ENCODE results near the gene MYO18B.

MYO18B gene

GRCh38 chr22:25908212-25908611, 166.2 kb downstream of the MYO18B start:
- DNase-seq, result no peak

GRCh38 chr22:25908755-25909154, 166.8 kb downstream of the MYO18B start:
- DNase-seq, result no peak

- no peak for DNase-seq
Measured at GRCh38 chr22:25909614-25910387, 167.8 kb downstream of the MYO18B start.

- DNase-seq, result no peak
Measured at GRCh38 chr22:25911243-25911972, 169.4 kb downstream of the MYO18B start.

GRCh38 chr22:25919452-25919851, 177.5 kb downstream of the MYO18B start:
- DNase-seq, result no peak

- no peak for DNase-seq
Measured at GRCh38 chr22:25922141-25922540, 180.2 kb downstream of the MYO18B start.

GRCh38 chr22:25923914-25924313, 181.9 kb downstream of the MYO18B start:
- DNase-seq, result no peak

- DNase-seq, result no peak
Measured at GRCh38 chr22:25928038-25928437, 186.1 kb downstream of the MYO18B start.

GRCh38 chr22:25929321-25929878, 187.4 kb downstream of the MYO18B start:
- DNase-seq, result no peak

GRCh38 chr22:25930083-25930482, 188.1 kb downstream of the MYO18B start:
- DNase-seq, result no peak

GRCh38 chr22:25930788-25931310, 188.9 kb downstream of the MYO18B start:
- no peak for DNase-seq

- DNase-seq, result no peak
Measured at GRCh38 chr22:25933158-25933788, 191.3 kb downstream of the MYO18B start.

GRCh38 chr22:25935266-25936058, 193.5 kb downstream of the MYO18B start:
- DNase-seq, result no peak

GRCh38 chr22:25938151-25938550, 196.2 kb downstream of the MYO18B start:
- no peak for DNase-seq

- DNase-seq, result no peak
Measured at GRCh38 chr22:25939384-25939783, 197.4 kb downstream of the MYO18B start.

GRCh38 chr22:25940479-25940878, 198.5 kb downstream of the MYO18B start:
- DNase-seq, result no peak

- no peak for DNase-seq
Measured at GRCh38 chr22:25941365-25941960, 199.5 kb downstream of the MYO18B start.

- DNase-seq, result peak; percentile 57
Measured at GRCh38 chr22:25942115-25942855, 200.3 kb downstream of the MYO18B start.

- DNase-seq, result peak; percentile 70
Measured at GRCh38 chr22:25942856-25943411, 200.9 kb downstream of the MYO18B start.

- DNase-seq, result peak; percentile 36
Measured at GRCh38 chr22:25950111-25950510, 208.1 kb downstream of the MYO18B start.

GRCh38 chr22:25953276-25953675, 211.3 kb downstream of the MYO18B start:
- DNase-seq, result no peak
